Daoy (cell line): ENCODE data around the gene TMEM42. TPM values are rescaled to one million over a fixed set of nuclear protein-coding genes. Genes with fewer than 3 reads are reported as not detected.

Source experiments
- DNase-seq: peaks from one replicate; pipeline ENCODE4 v3.0.0-alpha.2; 2015; ENCODE audit warnings: low read depth
- total RNA-seq: library from RNA; depleted of rRNA; stranded (reverse); fragments of >200 nt; shearing (Covaris generic); gene quantifications from 2 replicates; pipeline ENCODE4 v1.2.3, GENCODE V29; 2014

TMEM42 gene
- total RNA-seq, 1 experiment from 2014 or later: 8.5 TPM

- DNase-seq: no peak
These were observed 12.6 kb downstream of the TMEM42 start, which contains the start of gene TGM4 for GRCh38 chr3:44874308-44874707. TSS of gene TGM4 (plus strand) at chr3:44874608. CDS start at chr3:44874679, 71 bp downstream.

- no peak for DNase-seq
These were observed 13.9 kb downstream of the TMEM42 start for GRCh38 chr3:44875596-44875995.

- DNase-seq: no peak
These were observed 15.6 kb downstream of the TMEM42 start for GRCh38 chr3:44877333-44877732.

GRCh38 chr3:44880284-44880683 lies 18.6 kb downstream of the TMEM42 start:
- peak; percentile 30 for DNase-seq

DNA sequence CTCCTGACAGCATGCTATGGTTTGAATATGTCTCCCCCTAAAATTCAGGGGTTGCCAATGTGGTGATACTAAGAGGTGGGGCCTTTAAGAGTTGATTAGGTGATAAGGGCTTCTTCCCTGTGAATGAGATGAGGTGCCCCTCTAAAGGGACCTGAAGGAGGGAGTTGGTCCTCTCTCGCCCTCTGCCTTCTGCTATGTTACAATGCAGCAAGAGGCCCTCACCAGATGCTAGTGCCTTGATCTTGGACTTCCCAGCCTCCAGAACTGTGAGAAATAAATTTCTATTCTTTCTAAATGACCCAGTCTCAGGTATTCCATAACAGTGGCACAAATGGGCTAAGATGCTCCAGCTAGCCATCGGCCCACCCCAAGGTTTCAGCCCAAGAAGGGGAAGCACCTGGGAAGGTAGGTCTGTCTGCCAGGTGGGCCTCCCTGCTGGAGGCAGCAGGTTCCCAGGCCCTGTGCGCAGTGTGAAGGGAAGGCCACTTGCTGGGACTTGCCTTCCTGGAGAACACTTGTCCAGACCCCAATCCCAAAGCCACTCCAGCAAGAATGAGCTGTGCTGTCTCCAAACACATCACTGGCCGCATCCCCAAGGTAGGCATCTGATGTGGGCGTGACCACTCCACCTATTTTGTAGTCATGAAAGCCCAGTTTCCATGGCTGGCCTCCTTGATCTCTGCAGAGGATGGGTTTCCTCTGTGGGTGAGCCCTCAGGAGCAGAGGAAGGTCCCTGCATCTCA lies 21.7 kb downstream of the TMEM42 start:
- DNase-seq: peak; percentile 14

DNA sequence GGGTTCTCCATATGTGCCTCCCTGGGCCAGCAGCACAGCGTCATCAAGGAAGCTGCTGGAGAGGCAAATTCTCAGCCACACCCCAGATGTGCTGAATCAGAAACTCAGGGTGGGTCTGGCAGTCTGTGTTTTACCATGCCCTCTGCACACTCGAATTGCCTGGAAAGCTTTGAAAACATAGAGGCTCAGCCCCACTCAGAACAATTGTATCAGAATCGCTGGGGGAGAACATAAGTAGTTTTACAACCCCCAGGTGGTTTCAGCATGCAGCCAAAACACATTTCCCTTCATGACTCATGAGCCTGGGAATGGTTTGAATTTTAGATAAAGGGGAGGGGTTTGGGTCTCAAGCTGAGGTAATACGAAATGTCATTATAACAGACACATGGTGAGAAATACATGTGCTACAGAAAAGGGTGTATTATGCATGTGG lies 22.3 kb downstream of the TMEM42 start:
- DNase-seq: peak; percentile 94

- peak; percentile 95 for DNase-seq
These were observed 23.9 kb downstream of the TMEM42 start for GRCh38 chr3:44885618-44886017.

GRCh38 chr3:44886561-44886960 lies 24.8 kb downstream of the TMEM42 start:
- DNase-seq: peak; percentile 33

DNA sequence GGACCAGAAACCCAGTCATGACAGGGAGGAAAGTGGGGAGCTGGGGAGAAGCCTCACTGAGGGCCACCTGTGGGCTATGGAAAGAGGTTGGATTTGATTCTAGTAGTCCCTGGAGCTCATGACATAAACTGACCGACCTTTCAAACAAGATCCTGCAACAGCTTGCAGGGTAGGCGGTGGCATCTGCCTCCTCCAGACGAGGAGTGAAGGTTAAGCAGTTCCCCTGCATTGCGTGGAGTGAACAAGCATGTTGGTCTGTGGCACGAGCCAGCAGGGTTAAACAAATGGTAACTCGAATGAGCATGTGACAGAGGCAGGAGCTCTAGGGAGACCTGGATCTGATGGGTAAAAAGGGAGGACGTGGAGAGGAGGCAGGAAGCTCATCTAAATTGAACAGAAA lies 25.4 kb downstream of the TMEM42 start:
- DNase-seq: no peak

DNA sequence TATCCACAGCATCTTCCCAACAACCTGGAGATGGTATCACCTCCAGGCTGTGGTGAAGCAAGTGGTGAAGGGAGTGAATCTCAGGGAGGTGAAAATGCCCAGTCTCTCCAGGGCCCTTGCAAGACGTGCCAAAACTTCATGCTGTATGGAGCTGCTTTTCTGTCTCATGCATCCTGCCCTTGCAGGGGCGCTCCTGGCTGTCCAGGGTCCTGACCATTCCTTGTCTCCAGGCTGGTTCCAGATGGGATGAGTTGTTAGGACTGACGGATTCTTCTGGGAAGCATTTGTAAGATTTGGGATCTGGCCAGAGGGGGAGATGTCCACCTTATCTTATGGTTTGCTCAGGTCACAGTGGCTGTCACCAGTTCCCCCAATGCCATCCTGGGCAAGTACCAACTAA lies 28.5 kb downstream of the TMEM42 start:
- DNase-seq: no peak

DNA sequence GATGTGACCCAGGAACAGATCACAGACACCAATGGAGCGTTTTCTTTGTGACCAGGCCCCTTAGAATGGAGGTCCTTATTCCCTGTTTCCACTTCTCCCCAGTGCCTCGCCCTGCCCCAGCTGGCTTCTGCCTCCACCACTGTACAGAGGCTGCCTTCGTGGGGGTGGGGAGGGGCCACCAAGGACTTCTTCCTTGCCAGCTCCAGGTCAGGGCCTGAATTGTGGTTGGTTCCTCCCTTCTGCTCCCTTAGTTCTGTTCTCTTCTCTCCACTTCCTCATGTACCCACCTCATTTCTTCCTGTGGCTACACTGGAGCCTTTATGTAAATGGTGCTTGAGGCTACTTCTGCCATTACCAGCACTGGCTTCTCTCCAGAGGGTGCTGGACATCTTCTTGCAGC lies 29.1 kb downstream of the TMEM42 start:
- no peak for DNase-seq

- DNase-seq: peak; percentile 7
These were observed 31.0 kb downstream of the TMEM42 start for GRCh38 chr3:44892689-44893088.

GRCh38 chr3:44893097-44893496 lies 31.4 kb downstream of the TMEM42 start:
- DNase-seq: peak; percentile 74

GRCh38 chr3:44894485-44894884 lies 32.8 kb downstream of the TMEM42 start:
- DNase-seq: peak; percentile 19

DNA sequence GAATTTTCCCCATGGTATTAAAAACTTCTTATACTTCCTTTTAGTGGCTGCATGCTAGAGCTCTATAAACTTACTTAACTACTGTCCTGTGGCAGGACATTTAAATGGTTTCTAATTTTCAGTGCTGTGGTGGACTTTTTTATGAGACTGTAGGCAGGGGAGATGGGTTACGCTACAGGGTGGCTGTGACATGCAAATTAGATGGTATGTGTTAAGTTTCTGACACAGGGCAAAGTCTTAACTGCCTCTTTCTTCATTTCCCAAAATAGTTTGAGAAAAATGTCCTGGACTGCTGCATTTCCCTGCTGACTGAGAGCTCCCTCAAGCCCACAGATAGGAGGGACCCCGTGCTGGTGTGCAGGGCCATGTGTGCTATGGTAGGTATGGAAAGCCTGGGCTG lies 34.7 kb downstream of the TMEM42 start:
- DNase-seq: no peak

DNA sequence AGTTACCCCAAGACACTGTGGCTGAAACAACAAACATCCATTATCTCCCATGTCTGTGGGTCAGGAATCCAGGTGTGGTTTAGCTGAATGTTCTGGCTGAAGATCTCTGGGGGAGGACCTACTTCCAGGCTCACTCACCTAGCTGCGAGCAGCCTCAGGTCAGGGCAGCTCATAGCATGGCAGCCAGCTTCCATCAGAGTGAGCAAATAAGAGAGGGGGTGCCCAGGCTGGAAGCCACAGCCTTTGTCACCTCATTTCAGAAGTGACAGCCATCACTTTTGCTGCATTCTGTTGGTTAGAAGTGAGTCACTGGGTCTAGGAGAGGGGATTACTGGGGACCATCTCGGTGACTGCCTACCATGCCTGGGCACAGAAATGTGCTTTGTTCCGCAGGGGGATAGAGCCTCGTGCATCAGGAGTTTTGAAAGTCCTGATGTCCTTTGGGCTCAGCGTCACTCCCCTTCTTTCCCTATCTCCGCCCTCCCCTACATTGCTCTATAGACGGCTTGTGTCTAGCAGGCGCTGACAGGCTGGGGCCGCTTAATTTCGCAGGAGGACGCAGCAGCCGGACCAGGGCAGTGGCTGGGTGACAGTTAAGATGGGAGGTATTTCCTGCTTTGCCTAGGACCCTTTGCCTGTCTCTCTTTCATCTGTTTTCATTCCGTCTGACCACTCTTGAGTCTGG lies 38.1 kb downstream of the TMEM42 start:
- no peak for DNase-seq

GRCh38 chr3:44902628-44903027 lies 40.9 kb downstream of the TMEM42 start:
- DNase-seq: no peak

GRCh38 chr3:44903314-44903713 lies 41.6 kb downstream of the TMEM42 start:
- DNase-seq: no peak

DNA sequence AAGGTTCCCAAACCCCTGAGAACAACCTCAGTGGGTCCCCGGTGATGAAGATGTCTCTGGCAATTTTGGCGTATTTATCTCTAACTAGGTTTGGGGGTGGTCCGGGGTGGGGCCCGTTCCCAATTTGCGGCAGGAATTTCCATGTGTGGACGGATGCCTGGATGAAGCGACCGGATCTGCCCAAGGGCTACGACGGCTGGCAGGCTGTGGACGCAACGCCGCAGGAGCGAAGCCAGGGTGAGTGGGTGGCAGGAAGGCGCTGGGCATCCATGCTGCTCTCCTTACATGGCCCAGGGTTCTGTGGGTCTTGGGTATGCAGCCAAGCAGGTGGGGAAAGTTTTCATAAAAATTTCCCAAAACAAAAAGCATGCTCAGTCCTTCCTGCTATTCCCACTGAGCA lies 42.0 kb downstream of the TMEM42 start:
- no peak for DNase-seq

- DNase-seq: no peak
These were observed 43.9 kb downstream of the TMEM42 start for GRCh38 chr3:44905446-44906157.

- peak; percentile 58 for DNase-seq
These were observed 45.3 kb downstream of the TMEM42 start for GRCh38 chr3:44906997-44907396.

GRCh38 chr3:44907612-44908011 lies 45.9 kb downstream of the TMEM42 start:
- no peak for DNase-seq

DNA sequence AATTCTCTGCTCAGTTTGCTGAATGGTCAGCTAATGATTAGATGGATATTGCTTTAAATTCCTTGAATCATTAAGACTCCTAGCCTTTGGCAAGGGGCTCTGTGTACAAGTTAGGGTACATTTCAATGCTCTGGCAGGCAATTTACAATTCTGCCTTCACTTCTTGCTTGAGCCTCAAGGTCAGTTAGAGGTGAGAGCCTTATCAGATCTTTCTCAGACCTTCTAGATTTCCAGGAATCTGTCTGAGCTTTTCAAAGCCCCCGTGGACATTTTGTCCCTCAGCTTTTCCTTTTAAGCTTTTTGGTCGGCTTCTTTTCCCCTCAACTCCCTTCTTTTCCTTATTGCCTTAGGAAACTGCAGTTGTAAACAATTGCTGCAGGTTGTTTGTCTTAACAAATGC lies 47.4 kb downstream of the TMEM42 start:
- no peak for DNase-seq
